Measurements from ENCODE around the gene KRTAP4-11. TPM values are rescaled to one million over a fixed set of nuclear protein-coding genes. Genes with fewer than 3 reads are reported as not detected.

The KRTAP4-11 gene
- total RNA-seq, 1 donor from 2014 or later, result not detected

Other genes starting within 250 kb of the KRTAP4-11 start
- gene KRT20, start 233.1 kb downstream of the KRTAP4-11 start, total RNA-seq, result not detected
- gene KRT23, start 180.7 kb downstream of the KRTAP4-11 start, total RNA-seq, result 0.52 TPM
- 3.1 TPM for gene KRT39, start 151.4 kb downstream of the KRTAP4-11 start, total RNA-seq
- gene KRT40, start 134.0 kb downstream of the KRTAP4-11 start, total RNA-seq, result 6.3 TPM
- not detected for gene KRTAP3-3, start 124.2 kb downstream of the KRTAP4-11 start, total RNA-seq
- not detected for gene KRTAP3-2, start 118.5 kb downstream of the KRTAP4-11 start, total RNA-seq
- not detected for gene KRTAP3-1, start 109.2 kb downstream of the KRTAP4-11 start, total RNA-seq
- not detected for gene KRTAP1-5, start 91.2 kb downstream of the KRTAP4-11 start, total RNA-seq
- gene KRTAP1-4, start 88.2 kb downstream of the KRTAP4-11 start, total RNA-seq, result not detected
- gene KRTAP1-3, start 83.5 kb downstream of the KRTAP4-11 start, total RNA-seq, result not detected
- not detected for gene KRTAP1-1, start 76.9 kb downstream of the KRTAP4-11 start, total RNA-seq
- not detected for gene KRTAP2-1, start 71.1 kb downstream of the KRTAP4-11 start, total RNA-seq
- not detected for gene KRTAP2-2, start 63.1 kb downstream of the KRTAP4-11 start, total RNA-seq
- gene KRTAP2-3, start 58.3 kb downstream of the KRTAP4-11 start, total RNA-seq, result not detected
- not detected for gene KRTAP2-4, start 52.5 kb downstream of the KRTAP4-11 start, total RNA-seq
- gene KRTAP4-7, start 34.2 kb downstream of the KRTAP4-11 start, total RNA-seq, result not detected
- not detected for gene KRTAP4-8, start 20.2 kb downstream of the KRTAP4-11 start, total RNA-seq
- not detected for gene KRTAP4-16, start 16.2 kb downstream of the KRTAP4-11 start, total RNA-seq
- gene KRTAP4-9, start 13.0 kb downstream of the KRTAP4-11 start, total RNA-seq, result not detected
- gene KRTAP4-12, start 5.8 kb upstream of the KRTAP4-11 start, total RNA-seq, result not detected
- not detected for gene KRTAP4-6, start 22.2 kb upstream of the KRTAP4-11 start, total RNA-seq
- gene KRTAP4-5, start 31.5 kb upstream of the KRTAP4-11 start, total RNA-seq, result not detected
- gene KRTAP4-4, start 42.4 kb upstream of the KRTAP4-11 start, total RNA-seq, result not detected
- gene KRTAP4-3, start 49.8 kb upstream of the KRTAP4-11 start, total RNA-seq, result not detected
- gene KRTAP4-2, start 59.8 kb upstream of the KRTAP4-11 start, total RNA-seq, result not detected
- gene KRTAP4-1, start 66.5 kb upstream of the KRTAP4-11 start, total RNA-seq, result not detected
- gene KRTAP9-1, start 71.5 kb upstream of the KRTAP4-11 start, total RNA-seq, result not detected
- gene KRTAP9-2, start 108.3 kb upstream of the KRTAP4-11 start, total RNA-seq, result not detected
- gene KRTAP9-3, start 114.1 kb upstream of the KRTAP4-11 start, total RNA-seq, result not detected
- not detected for gene KRTAP9-8, start 119.6 kb upstream of the KRTAP4-11 start, total RNA-seq
- gene KRTAP9-4, start 131.3 kb upstream of the KRTAP4-11 start, total RNA-seq, result not detected
- gene KRTAP9-9, start 137.0 kb upstream of the KRTAP4-11 start, total RNA-seq, result not detected
- not detected for gene KRTAP9-6, start 147.0 kb upstream of the KRTAP4-11 start, total RNA-seq
- gene KRTAP9-7, start 157.3 kb upstream of the KRTAP4-11 start, total RNA-seq, result not detected
- gene KRTAP29-1, start 184.5 kb upstream of the KRTAP4-11 start, total RNA-seq, result not detected
- not detected for gene KRTAP16-1, start 190.9 kb upstream of the KRTAP4-11 start, total RNA-seq
- not detected for gene KRTAP17-1, start 197.3 kb upstream of the KRTAP4-11 start, total RNA-seq
- gene KRT33A, start 232.5 kb upstream of the KRTAP4-11 start, total RNA-seq, result not detected

Measured in skeletal muscle tissue (tissue), 1 donor.